NCI-H1694 treated with DMSO at 0.1 percent for 48 hours (cell line): Measurements from ENCODE around the gene CRCP.
"Not testable (repeated sequence)": the region's sequence is repeated elsewhere in the genome, so short reads cannot be mapped to it uniquely, and the experiment has no call there.

ENCODE experiments used
- DNase-seq: peaks from one replicate; lab custom pipeline; 2025; lab: John Stamatoyannopoulos, UW

Gene CRCP

DNA sequence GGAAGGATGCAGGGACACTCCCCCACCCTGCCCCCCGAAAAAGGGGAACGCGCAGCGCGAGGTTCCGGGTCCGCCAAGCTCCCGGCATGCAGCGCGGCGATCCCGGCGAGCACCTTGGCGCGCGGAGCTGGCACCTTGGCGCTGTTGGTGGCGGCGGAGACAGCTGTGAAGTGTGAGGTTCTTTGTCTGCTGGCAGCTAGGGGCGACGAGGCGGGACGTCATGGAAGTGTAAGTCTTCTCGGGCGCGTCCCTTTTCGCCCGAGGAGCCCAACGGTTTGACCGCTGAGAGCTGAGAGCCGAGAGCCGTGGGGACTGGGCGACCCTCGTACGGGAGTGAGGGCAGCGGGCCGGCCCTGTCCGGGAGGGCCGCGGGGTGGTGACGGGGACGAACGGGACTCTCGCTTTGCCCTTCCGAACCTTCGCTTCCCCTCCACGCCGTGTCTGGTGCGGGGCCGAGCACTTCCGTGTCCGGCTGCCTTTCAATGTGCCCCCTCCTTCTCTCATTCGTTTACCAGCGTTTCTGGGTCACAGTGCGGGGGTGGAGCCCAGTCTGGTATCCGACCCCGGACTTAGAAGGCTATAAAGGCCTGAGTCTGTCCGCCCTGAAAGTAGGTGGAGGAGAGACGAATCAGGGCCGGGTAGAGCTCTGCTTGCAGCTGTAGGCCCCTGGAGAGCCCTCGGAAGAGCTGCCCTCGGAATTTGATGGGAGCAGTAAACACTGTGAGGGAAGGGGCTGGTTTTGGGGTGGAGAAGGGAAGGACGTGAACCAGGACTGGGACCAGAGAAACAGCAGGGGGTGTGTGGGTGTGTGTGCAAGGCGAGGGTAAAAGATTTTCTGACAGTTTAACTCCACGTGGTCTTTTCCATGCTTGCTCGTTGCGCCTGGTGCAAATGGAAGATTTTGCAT lies at the start of gene CRCP:
Gene CRCP (plus strand): TSS at position 105 of the 907 bp plus-strand sequence. CDS start 116 bp downstream, at position 221.
- peak; percentile 52 for DNase-seq

DNA sequence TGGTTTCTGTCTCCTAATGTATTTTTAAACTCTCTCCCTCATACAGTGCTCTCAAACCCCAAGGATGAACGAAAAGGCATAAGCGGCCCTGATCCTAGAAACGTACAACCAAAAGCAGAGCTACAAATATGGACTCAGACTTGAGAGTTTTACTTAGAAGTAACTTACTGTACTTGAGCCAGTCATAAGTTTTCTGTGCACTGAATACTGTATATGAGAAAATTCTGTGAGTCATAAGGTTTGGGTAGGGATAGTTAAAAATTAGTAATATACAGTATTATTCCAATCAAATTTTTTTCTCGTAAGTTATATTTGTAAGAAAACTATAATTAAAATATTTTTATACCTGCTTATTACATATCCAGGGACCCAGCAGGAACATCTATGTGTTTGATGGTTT lies 44.9 kb upstream of the CRCP start:
- no peak for DNase-seq

DNA sequence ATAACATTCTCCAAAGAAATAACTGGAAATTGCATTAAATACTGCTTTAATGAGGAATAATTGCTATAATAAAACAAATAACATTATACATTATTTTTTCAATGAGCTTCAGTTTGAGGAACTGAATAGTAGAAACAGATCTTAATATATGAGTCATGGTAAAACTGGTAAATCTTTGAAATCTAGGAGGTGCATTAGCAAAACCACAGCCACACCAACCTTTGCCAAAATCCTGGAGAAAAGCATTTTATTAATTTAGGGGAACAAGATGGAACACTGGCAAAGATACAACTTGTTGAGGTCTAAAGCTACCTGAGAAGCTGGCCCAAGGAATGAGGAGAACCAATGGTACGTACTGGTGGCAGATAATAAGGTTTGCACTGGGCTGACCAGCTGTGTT lies 44.4 kb upstream of the CRCP start:
- DNase-seq: no peak

DNA sequence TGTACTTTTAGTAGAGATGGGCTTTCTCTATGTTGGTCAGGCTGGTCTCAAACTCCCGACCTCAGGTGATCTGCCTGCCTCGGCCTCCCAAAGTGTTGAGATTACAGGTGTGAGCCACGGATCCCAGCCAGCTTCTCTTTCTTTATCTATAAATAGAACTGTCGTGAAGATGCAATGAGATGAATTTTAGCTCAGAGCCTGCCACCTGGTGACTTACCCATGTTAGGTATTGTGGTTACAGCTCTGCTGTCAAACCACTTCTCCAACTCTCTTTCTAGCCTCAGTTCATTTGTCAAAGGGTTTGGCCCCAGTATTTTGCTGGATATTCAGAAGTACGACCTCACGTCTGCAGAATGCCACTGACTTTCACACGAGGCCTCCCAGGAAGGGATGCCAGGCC lies 42.4 kb upstream of the CRCP start:
- not testable (repeated sequence) for DNase-seq

DNA sequence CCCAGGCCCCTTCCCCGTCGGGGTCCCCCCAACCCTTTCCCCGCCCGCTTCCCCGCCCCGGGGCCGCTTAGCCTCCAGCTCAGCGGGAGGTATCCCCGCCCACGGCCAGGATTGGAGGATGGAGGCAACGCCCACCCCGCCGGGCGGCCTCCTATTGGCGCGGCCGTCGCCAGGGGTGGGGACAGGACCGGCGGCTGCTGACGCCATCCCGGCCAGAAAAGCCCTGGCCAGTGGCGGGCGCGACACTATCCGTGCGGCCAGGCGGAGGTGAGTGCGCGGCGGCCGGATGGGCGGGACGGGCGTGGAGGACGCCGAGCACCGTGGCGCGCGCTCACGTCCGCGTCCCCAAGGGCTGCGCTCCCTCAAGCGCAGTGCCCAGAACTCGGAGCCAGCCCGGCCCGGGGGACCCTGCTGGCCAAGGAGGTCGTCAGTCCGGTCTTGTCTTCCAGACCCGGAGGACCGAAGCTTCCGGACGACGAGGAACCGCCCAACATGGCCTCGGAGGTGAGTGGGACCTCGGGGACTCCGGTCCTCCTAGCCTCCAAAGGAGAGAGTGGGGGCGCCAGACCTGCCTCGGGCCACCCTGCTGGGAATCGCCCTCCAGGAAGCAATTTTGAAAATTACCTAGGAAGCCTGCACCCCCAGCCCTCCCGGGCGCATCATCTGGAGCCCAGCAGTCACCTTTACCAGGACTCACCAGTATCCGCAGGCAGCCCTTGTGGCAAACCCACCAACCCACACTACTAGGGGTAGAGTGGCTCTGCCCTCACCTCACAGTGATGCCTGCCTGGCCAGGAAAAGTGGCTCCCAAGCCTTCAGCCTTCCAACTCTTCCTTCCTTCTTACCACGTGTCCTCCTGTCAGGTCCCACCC lies 38.8 kb upstream of the CRCP start, which contains the start of gene ASL:
Gene ASL (plus strand): TSS at position 230 of the 872 bp plus-strand sequence. CDS start 263 bp downstream, at position 493.
- peak; percentile 53 for DNase-seq

- DNase-seq: no peak
These were observed 38.0 kb upstream of the CRCP start for GRCh38 chr7:66076462-66077329.

GRCh38 chr7:66078067-66078466 lies 36.6 kb upstream of the CRCP start:
- DNase-seq: no peak

DNA sequence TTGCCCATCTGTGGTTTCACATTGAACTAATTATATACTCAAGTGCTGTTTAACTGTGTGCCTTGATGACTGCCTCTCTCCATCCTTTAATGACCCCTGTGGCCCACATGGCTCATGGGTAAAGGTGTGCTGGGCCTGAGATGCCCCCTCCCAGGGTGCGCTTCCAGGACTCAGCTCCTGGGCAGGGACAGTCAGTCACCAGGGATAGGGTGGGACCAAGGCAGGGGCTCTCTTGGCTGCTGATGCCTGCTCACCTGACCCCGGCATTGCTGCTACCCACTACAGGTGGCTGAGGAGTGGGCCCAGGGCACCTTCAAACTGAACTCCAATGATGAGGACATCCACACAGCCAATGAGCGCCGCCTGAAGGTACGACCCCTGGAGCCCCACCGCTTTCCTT lies 32.6 kb upstream of the CRCP start:
- DNase-seq: no peak

DNA sequence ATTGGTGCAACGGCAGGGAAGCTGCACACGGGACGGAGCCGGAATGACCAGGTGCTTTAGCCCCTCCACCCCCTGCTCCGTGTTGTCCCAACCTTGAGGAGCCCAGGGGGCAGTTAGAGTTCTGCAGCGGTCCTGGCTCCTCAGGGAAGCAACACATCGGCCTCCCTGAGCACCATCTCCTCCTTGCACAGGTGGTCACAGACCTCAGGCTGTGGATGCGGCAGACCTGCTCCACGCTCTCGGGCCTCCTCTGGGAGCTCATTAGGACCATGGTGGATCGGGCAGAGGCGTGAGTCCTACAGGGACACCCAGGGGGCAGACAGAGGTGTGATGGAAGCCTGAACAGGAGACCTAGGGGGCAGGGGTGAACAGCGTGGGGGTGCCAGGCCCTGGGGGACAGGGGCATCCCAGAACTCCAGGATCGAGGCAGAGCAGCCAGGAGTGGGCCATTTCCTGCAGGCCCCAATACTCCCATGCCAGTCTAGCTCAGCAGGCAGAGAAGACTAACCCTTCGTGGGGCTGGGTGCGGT lies 31.7 kb upstream of the CRCP start:
- no peak for DNase-seq

GRCh38 chr7:66083677-66084076 lies 31.0 kb upstream of the CRCP start:
- DNase-seq: no peak

GRCh38 chr7:66088861-66089838 lies 25.5 kb upstream of the CRCP start:
- DNase-seq: no peak

DNA sequence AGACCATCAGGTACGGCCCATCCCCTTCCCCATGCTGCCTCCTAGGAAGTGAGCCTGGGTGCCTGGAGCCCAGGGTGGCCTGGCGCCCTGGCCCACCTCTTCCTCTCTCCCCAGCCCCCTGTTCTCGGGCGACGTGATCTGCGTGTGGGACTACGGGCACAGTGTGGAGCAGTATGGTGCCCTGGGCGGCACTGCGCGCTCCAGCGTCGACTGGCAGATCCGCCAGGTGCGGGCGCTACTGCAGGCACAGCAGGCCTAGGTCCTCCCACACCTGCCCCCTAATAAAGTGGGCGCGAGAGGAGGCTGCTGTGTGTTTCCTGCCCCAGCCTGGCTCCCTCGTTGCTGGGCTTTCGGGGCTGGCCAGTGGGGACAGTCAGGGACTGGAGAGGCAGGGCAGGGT lies 22.0 kb upstream of the CRCP start:
- DNase-seq: no peak

- no peak for DNase-seq
These were observed 19.6 kb upstream of the CRCP start for GRCh38 chr7:66095010-66095409.

- no peak for DNase-seq
These were observed 15.5 kb upstream of the CRCP start for GRCh38 chr7:66099232-66099550.

DNA sequence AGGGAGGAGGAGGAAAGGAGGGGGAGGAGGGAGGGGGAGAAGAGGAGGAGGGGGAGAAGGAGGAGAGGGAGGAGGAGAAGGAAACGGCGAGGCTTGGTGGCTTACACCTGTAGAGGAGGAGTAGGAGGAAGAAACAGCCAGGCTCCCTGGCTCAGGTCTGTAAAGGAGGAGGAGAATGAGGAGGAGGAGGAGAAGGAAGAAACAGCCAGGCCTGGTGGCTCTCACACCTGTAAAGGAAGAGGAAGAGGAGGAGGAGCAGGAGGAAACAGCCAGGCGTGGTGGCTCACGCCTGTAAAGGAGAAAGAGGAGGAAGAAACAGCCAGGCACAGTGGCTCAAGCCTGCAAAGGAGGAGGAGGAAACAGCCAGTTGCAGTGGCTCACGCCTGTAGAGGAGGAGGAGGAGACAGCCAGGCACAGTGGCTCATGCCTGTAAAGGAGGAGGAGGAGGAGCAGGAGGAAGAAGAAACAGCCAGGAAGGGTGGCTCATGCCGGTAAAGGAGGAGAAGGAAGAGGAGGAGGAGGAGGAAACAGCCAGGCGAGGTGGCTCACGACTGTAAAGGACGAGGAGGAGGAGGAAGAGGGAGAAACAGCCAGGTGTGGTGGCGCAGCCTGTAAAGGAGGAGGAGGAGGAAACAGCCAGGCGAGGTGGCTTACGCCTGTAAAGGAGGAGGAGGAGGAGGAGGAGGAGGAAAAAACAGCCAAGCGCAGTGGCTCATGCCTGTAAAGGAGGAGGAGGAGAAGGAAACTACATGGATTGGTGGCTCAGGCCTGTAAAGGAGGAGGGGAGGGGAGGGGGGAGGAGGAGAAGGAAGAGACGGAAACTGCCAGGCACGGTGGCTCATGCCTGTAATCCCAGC lies 14.9 kb upstream of the CRCP start:
- DNase-seq: peak; percentile 0

- no peak for DNase-seq
These were observed 14.1 kb upstream of the CRCP start for GRCh38 chr7:66100408-66101050.

GRCh38 chr7:66102168-66102567 lies 12.5 kb upstream of the CRCP start:
- DNase-seq: not testable (repeated sequence)

GRCh38 chr7:66103994-66104393 lies 10.7 kb upstream of the CRCP start:
- DNase-seq: not testable (repeated sequence)

DNA sequence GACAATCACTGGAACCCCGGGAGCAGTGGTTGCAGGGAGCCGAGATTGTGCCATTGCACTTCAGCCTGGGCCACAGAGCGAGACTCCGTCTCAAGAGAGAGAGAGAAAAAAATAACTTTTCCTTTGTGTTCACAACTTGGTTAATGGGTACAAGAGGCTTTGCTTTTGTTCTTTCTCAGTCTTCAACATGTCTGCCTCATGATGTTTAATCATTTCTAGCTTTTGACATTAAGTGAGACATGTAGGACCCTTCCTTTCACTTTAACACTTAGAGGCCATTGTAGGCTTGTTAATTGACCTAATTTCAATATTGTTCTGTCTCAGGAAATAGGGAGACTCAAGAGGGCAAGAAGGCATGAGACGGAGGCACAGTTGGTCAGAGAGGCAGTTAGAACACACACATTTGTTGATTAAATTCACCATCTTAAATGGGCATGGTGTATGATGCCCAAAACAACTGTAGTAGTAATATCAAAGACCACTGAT lies 9.3 kb upstream of the CRCP start:
- DNase-seq: no peak
